Naive B cell (primary cell): ENCODE data around the gene DDA1. TPM values are rescaled to one million over a fixed set of nuclear protein-coding genes. Genes with fewer than 3 reads are reported as not detected.

Source experiments
- ATAC-seq, 2 donors: fragments of 150-1000 bp; cut with Tn5 transposase; 2 replicates each; pipeline ENCODE4 v1.10.0; 2021; ENCODE audit warnings: low read depth in 2 of 2, mild to moderate bottlenecking in 2 of 2, moderate library complexity in 2 of 2
- DNase-seq: peaks from one replicate; pipeline ENCODE4 v3.0.0; 2022
- H3K27ac Mint-ChIP-seq, 6 donors: one replicate each; pipeline ENCODE4 v1.8.0; 2020 to 2022; ENCODE audit warnings: mild to moderate bottlenecking in 6 of 6, mixed read lengths in 6 of 6, moderate library complexity in 5 of 6, inconsistent platforms in 2 of 6
- H3K27me3 Mint-ChIP-seq, 3 donors: one replicate each; pipeline ENCODE4 v1.8.0; 2021 to 2022; ENCODE audit warnings: mixed read lengths in 3 of 3, mild to moderate bottlenecking in 1 of 3
- H3K36me3 Mint-ChIP-seq, 2 donors: one replicate each; pipeline ENCODE4 v1.8.0; 2020 to 2022; ENCODE audit warnings: mixed read lengths in 2 of 2, inconsistent platforms in 1 of 2, mild to moderate bottlenecking in 1 of 2
- H3K4me1 Mint-ChIP-seq, 3 donors: one replicate each; pipeline ENCODE4 v1.8.0; 2020 to 2022; ENCODE audit warnings: mixed read lengths in 3 of 3, inconsistent platforms in 1 of 3, mild to moderate bottlenecking in 1 of 3, moderate library complexity in 1 of 3
- H3K4me3 Mint-ChIP-seq, 8 donors: one replicate each; pipeline ENCODE4 v1.8.0; 2020 to 2022; ENCODE audit warnings: mild to moderate bottlenecking in 8 of 8, mixed read lengths in 8 of 8, moderate library complexity in 8 of 8, inconsistent platforms in 2 of 8
- H3K9me3 Mint-ChIP-seq, 7 donors: one replicate each; pipeline ENCODE4 v1.8.0; 2020 to 2022; ENCODE audit warnings: mixed read lengths in 7 of 7, mild to moderate bottlenecking in 5 of 7, inconsistent platforms in 2 of 7, moderate library complexity in 1 of 7
- polyA plus RNA-seq, 6 donors: library from polyadenylated mRNA; unstranded; fragments of 300-500 nt; fragmentation: Illumina TruSeq; gene quantifications; one replicate each; pipeline ENCODE4 v1.2.3, GENCODE V29; 2021; ENCODE audit warnings: low read depth in 6 of 6

The DDA1 gene
- polyA plus RNA-seq, 6 donors from 2014 or later = 16.2 to 25.0 (median 22.6) TPM

GRCh38 chr19:17330262-17331044 lies 21.1 kb downstream of the DDA1 start:
- Mint-ChIP-seq H3K27ac (peak overlapping the region in 3 of 6 donors; percentile 60 to 70 (median 69)), H3K36me3 (no peaks in the 10 kb centered on the region), H3K4me3 (peak overlapping the region; percentile 39 to 71 (median 64)), H3K9me3 (no peaks in the 10 kb centered on the region), H3K4me1 (peaks cover 22 to 25% (median 23%) of the 10 kb centered on the region in 3 donors), H3K27me3 (peaks cover 0 to 21% (median 16%) of the 10 kb centered on the region in 3 donors)
- no peak for DNase-seq
- no peak for ATAC-seq

GRCh38 chr19:17331045-17331558 lies 21.7 kb downstream of the DDA1 start:
- H3K36me3 Mint-ChIP-seq = no peaks in the 10 kb centered on the region
- peak overlapping the region in 4 of 8 donors; percentile 44 to 59 (median 54) for H3K4me3 Mint-ChIP-seq
- no peaks in the 10 kb centered on the region for H3K9me3 Mint-ChIP-seq
- H3K27me3 Mint-ChIP-seq = peaks cover 0 to 21% (median 16%) of the 10 kb centered on the region in 3 donors
- peaks cover 22 to 28% (median 23%) of the 10 kb centered on the region in 3 donors for H3K4me1 Mint-ChIP-seq
- DNase-seq (no peak), ATAC-seq (no peak)
- H3K27ac Mint-ChIP-seq = no peak overlapping the region

DNA sequence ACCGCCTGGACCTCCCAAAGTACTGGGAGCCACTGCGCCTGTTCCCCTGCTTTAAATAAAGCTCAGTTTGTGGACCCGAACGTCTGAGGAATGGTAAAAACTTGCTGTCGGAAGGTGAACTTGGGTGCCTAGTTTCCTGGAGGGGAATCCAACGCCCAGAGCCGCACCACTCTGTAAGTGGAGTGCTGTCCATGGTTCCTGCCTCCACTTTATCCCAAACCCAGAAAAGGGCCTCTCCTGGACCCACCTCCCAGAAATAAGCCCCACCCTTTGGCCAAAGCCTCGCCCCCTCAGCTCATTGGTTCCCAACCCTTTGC lies 23.0 kb downstream of the DDA1 start:
- Mint-ChIP-seq H3K36me3 (no peaks in the 10 kb centered on the region), H3K9me3 (no peaks in the 10 kb centered on the region), H3K4me1 (peaks cover 31 to 37% (median 31%) of the 10 kb centered on the region in 3 donors), H3K27me3 (peaks cover 0 to 21% (median 16%) of the 10 kb centered on the region in 3 donors), H3K27ac (no peak overlapping the region), H3K4me3 (peak overlapping the region in 3 of 8 donors; percentile 47 to 75 (median 51))
- ATAC-seq (no peak), DNase-seq (no peak)

GRCh38 chr19:17332677-17333581 lies 23.6 kb downstream of the DDA1 start:
- H3K27me3 Mint-ChIP-seq = peaks cover 0 to 21% (median 16%) of the 10 kb centered on the region in 3 donors
- ATAC-seq (no peak), DNase-seq (no peak)
- H3K9me3 Mint-ChIP-seq = no peaks in the 10 kb centered on the region
- no peak overlapping the region for H3K27ac Mint-ChIP-seq
- no peaks in the 10 kb centered on the region for H3K36me3 Mint-ChIP-seq
- H3K4me3 Mint-ChIP-seq = peak overlapping the region in 7 of 8 donors; percentile 25 to 75 (median 53)
- H3K4me1 Mint-ChIP-seq = peaks cover 30 to 36% (median 34%) of the 10 kb centered on the region in 3 donors

DNA sequence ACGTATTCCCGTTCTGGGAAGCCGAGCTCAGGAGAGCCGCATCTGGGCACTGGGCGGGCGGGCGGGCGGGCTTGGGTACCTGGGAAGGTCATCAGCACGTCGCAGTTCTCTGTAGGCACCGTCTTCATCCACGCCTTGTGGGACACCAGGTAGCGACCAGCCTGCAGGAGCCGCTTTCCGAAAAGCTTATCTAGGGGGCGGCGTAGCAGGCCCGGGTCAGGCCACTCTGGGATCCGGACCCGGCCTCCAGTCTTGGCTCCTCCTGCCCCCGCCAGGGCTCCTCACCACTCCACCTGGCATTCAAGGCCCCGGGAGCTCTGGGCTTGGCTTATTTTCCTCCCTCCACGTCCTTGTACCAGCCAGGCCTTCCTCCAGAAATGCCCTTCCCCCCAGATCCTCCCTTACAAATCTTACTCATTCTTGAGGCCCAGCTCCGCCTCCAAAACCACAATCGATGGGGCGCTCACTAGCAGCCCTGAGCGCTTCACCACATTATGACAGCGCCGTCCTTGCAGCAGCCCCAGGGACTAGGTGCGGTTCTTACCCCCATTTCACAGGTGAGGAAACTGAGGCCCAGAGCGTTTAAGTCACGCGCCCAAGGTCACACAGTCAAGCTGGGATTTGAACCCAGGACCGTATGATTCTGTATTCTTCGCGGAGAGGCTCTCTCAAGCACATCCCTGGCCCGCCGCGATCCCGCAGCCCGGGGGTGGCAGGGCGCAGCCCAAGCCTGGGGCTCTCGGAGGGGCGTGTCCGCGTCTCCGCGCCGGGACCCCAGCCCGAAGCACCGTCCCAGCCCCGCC lies 24.4 kb downstream of the DDA1 start:
- Mint-ChIP-seq H3K9me3 (no peaks in the 10 kb centered on the region), H3K27ac (peak overlapping the region in 5 of 6 donors; percentile 2 to 78 (median 70)), H3K4me3 (peak overlapping the region; percentile 80 to 90 (median 84)), H3K4me1 (peaks cover 30 to 45% (median 34%) of the 10 kb centered on the region in 3 donors), H3K27me3 (peaks cover 0 to 21% (median 16%) of the 10 kb centered on the region in 3 donors), H3K36me3 (no peaks in the 10 kb centered on the region)
- DNase-seq (peak; percentile 48), ATAC-seq (peak in 1 of 2 donors; percentile 7)

GRCh38 chr19:17334414-17335409 lies 25.3 kb downstream of the DDA1 start, which contains the start of gene ANO8:
Gene ANO8, minus strand, starts transcription at chr19:17334855. Its CDS starts 185 bp downstream, at chr19:17334670.
- ATAC-seq (peak; percentile 66 to 69), DNase-seq (peak; percentile 92)
- peak within 1 kb of the TSS; percentile 82 to 96 (median 92) for H3K4me3 Mint-ChIP-seq
- H3K36me3 Mint-ChIP-seq = no peaks in the 10 kb centered on the region
- peaks cover 31 to 41% (median 33%) of the 10 kb centered on the region in 3 donors for H3K4me1 Mint-ChIP-seq
- peaks cover 0 to 21% (median 16%) of the 10 kb centered on the region in 3 donors for H3K27me3 Mint-ChIP-seq
- H3K9me3 Mint-ChIP-seq = no peaks in the 10 kb centered on the region
- peak within 1 kb of the TSS; percentile 2 to 90 (median 74) for H3K27ac Mint-ChIP-seq

DNA sequence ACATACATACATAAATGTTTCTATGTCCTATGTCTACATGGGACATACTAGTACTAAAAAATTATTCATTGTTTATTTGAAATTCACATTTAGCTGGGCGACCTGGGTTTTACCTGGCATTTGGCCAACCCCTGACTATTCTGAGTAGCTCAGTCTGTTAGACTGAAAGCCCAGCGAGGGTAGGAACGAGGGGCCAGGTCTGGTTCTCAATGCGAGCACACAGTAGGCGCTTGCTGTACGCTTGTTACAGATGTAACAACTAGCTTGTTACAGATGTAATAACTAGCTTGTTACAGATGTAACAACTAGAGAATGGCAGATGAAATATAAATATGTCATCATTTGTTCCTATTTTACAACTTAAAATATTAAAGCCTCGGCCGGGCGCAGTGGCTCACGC lies 26.2 kb downstream of the DDA1 start:
- Mint-ChIP-seq H3K4me3 (peak overlapping the region in 7 of 8 donors; percentile 56 to 96 (median 92)), H3K27me3 (peaks cover 0 to 18% (median 12%) of the 10 kb centered on the region in 3 donors), H3K36me3 (no peaks in the 10 kb centered on the region), H3K9me3 (no peaks in the 10 kb centered on the region), H3K4me1 (peaks cover 26 to 41% (median 31%) of the 10 kb centered on the region in 3 donors), H3K27ac (no peak overlapping the region)
- DNase-seq (no peak), ATAC-seq (no peak)

DNA sequence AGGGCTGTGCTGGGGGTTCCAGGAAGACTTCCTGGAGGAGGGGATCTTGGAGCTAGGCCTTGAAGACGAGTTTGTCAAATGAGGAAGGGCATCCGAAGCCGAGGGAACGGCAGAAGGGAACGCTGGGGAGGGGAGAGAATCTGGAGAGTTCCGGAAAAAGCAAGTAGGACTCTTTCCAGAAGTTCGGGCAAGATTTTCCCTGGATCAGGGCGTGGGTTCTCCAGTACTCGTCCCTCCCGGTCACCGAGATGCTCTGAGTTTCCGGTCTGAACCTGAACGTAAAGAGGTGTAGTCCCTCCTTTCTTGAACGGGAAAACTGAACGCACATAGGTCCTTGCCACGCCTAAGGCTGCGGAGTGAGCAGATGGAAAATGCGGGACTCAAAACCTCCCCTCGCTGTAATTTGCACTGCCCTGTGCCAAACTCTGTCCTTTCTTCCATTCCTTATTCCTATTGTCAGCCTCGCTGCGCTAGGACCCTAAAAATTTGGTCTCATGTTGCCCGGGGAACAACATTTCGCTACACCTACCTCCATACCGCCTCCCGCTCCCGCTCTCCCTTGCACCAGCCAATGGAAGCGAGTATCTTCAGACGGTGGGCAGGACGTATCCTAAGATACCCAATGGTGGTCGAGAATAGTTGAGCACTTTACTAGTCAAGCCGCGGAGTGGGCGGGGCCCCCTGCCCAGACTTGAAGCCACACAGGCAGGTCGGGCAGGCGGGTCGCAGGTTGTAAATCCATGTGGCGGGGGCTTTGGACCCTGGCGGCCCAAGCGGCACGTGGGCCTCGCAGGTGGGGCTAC lies 27.7 kb downstream of the DDA1 start, which contains the start of gene GTPBP3:
TSS of gene GTPBP3 (plus strand) at position 682 of the 803 bp plus-strand sequence. CDS start at position 741, 59 bp downstream.
- DNase-seq = peak; percentile 96
- H3K9me3 Mint-ChIP-seq = no peaks in the 10 kb centered on the region
- peaks cover 0 to 11% (median 8%) of the 10 kb centered on the region in 3 donors for H3K27me3 Mint-ChIP-seq
- peaks cover 23 to 41% (median 29%) of the 10 kb centered on the region in 3 donors for H3K4me1 Mint-ChIP-seq
- H3K4me3 Mint-ChIP-seq = peak within 1 kb of the TSS; percentile 85 to 99 (median 96)
- peak within 1 kb of the TSS; percentile 70 to 97 (median 90) for H3K27ac Mint-ChIP-seq
- ATAC-seq = peak; percentile 85 to 88
- H3K36me3 Mint-ChIP-seq = no peaks in the 10 kb centered on the region

GRCh38 chr19:17337675-17338432 lies 28.5 kb downstream of the DDA1 start:
- no peaks in the 10 kb centered on the region for H3K36me3 Mint-ChIP-seq

DNA sequence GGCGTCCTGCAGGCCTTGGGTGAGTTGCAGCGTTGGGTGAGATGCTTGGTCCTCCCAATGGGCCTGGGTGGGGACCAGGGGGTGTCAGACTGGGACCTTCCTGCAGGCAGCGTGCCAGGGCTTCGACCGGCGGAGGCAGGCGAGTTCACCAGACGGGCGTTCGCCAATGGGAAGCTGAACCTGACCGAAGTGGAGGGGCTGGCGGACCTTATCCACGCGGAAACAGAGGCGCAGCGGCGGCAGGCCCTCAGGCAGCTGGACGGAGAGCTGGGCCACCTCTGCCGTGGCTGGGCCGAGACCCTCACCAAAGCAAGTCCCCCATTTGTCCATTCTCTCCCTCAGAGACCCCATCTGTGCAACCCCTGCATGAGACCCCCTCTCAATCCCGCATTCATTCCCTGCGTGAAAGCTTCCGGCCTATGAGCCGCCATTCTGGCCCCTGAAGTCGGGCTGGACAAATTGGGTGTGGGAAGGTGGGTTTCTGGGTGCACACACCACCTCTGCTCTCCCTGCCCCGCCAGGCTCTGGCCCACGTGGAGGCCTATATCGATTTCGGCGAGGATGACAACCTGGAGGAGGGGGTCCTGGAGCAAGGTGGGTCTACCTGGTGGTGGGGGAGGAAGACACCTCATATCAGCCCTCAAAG lies 29.2 kb downstream of the DDA1 start:
- no peak for ATAC-seq
- H3K36me3 Mint-ChIP-seq = no peaks in the 10 kb centered on the region
- H3K4me1 Mint-ChIP-seq = peaks cover 23 to 40% (median 32%) of the 10 kb centered on the region in 3 donors
- no peaks in the 10 kb centered on the region for H3K9me3 Mint-ChIP-seq
- DNase-seq = no peak
- H3K27me3 Mint-ChIP-seq = peaks cover 0 to 6% (median 6%) of the 10 kb centered on the region in 3 donors
- peak overlapping the region; percentile 80 to 99 (median 96) for H3K4me3 Mint-ChIP-seq
- H3K27ac Mint-ChIP-seq = peak overlapping the region in 1 of 6 donors; percentile 60

More at GRCh38 chr19:17337675-17338432, 28.5 kb downstream of the DDA1 start:
- H3K9me3 Mint-ChIP-seq = no peaks in the 10 kb centered on the region
- H3K27ac Mint-ChIP-seq = peak overlapping the region; percentile 41 to 97 (median 84)
- peaks cover 0 to 8% (median 7%) of the 10 kb centered on the region in 3 donors for H3K27me3 Mint-ChIP-seq
- peaks cover 23 to 41% (median 31%) of the 10 kb centered on the region in 3 donors for H3K4me1 Mint-ChIP-seq
- DNase-seq = no peak
- H3K4me3 Mint-ChIP-seq = peak overlapping the region; percentile 85 to 99 (median 96)
- peak in 1 of 2 donors; percentile 3 for ATAC-seq
